ENCODE measurements around the gene CLIP3.

Gene CLIP3

GRCh38 chr19:36008336-36008978, 24.2 kb downstream of the CLIP3 start, which contains the start of gene SYNE4:
Gene SYNE4, minus strand, starts transcription at chr19:36008813. Its CDS starts 132 bp downstream, at chr19:36008681.
- Histone ChIP-seq H3K27me3 (replicated peaks in 2 of 5; ENCODE audit: control insufficient read depth in 4 of 5, insufficient read depth in 5 of 5, low read length in 4 of 5) (peaks cover 0 to 3% (median 0%) of the 10 kb centered on the region in 5 experiments), H3K4me3 (ENCODE audit: control insufficient read depth in 1 of 7, extremely low read depth in 1 of 7, insufficient read depth in 4 of 7, low read depth in 2 of 7, low read length in 6 of 7) (peak within 1 kb of the TSS; percentile 7 to 67 (median 40)), H3K36me3 (ENCODE audit: control insufficient read depth in 4 of 4, insufficient read depth in 4 of 4, low read length in 3 of 4) (peaks cover under 1 to 3% (median 2%) of the 10 kb centered on the region in 4 experiments), H3K27ac (ENCODE audit: insufficient read depth in 1 of 2, low read depth in 1 of 2, low read length in 2 of 2, poor library complexity in 1 of 2, severe bottlenecking in 2 of 2) (no peak within 1 kb of the TSS), H3K4me1 (ENCODE audit: control extremely low read depth in 1 of 4, control insufficient read depth in 4 of 4, insufficient read depth in 4 of 4, low read length in 3 of 4) (peaks cover 0 to 19% (median 7%) of the 10 kb centered on the region in 4 experiments), H3K9me3 (ENCODE audit: control extremely low read depth in 1 of 5, control insufficient read depth in 4 of 5, insufficient read depth in 2 of 5, low read depth in 1 of 5, low read length in 4 of 5) (no peaks in the 10 kb centered on the region)
- POLR2A ChIA-PET = no interaction called here
- CTCF ChIA-PET = interaction anchor here (0.9 kb wide), 1 partner anchor 15 kb away, joined by 3 read pairs; no protein-coding TSS in a partner anchor
- WGBS (ENCODE audit: insufficient coverage) = 81% methylated on average over 19 of the region's 19 CpGs
- no peak for DNase-seq

GRCh38 chr19:36006955-36007354, 25.7 kb downstream of the CLIP3 start:
- ChIA-PET POLR2A (no interaction called here), CTCF (no interaction called here)
- Histone ChIP-seq H3K4me1 (ENCODE audit: control extremely low read depth in 1 of 4, control insufficient read depth in 4 of 4, insufficient read depth in 4 of 4, low read length in 3 of 4) (peaks cover 0 to 13% (median 4%) of the 10 kb centered on the region in 4 experiments), H3K27me3 (replicated peaks in 2 of 5; ENCODE audit: control insufficient read depth in 4 of 5, insufficient read depth in 5 of 5, low read length in 4 of 5) (peaks cover 0 to 3% (median 0%) of the 10 kb centered on the region in 5 experiments), H3K4me3 (ENCODE audit: control insufficient read depth in 1 of 7, extremely low read depth in 1 of 7, insufficient read depth in 4 of 7, low read depth in 2 of 7, low read length in 6 of 7) (no peak overlapping the region), H3K9me3 (ENCODE audit: control extremely low read depth in 1 of 5, control insufficient read depth in 4 of 5, insufficient read depth in 2 of 5, low read depth in 1 of 5, low read length in 4 of 5) (no peaks in the 10 kb centered on the region), H3K36me3 (ENCODE audit: control insufficient read depth in 4 of 4, insufficient read depth in 4 of 4, low read length in 3 of 4) (peaks cover 1 to 3% (median 2%) of the 10 kb centered on the region in 4 experiments), H3K27ac (ENCODE audit: insufficient read depth in 1 of 2, low read depth in 1 of 2, low read length in 2 of 2, poor library complexity in 1 of 2, severe bottlenecking in 2 of 2) (no peak overlapping the region)
- 100% methylated on average over 5 of the region's 5 CpGs for WGBS (ENCODE audit: insufficient coverage)
- no peak for DNase-seq

- CTCF ChIA-PET = no interaction called here
- 100% methylated on average over 3 of the region's 4 CpGs for WGBS (ENCODE audit: insufficient coverage)
Measured at GRCh38 chr19:36003284-36003683, 29.4 kb downstream of the CLIP3 start.

GRCh38 chr19:36001605-36002004, 31.1 kb downstream of the CLIP3 start:
- ChIA-PET CTCF (interaction anchor here (0.6 kb wide), 1 partner anchor 480 kb away, joined by 3 read pairs; no protein-coding TSS in a partner anchor), POLR2A (no interaction called here)
- H3K27me3 ChIP-seq (replicated peaks in 2 of 5; ENCODE audit: control insufficient read depth in 4 of 5, insufficient read depth in 5 of 5, low read length in 4 of 5) = no peaks in the 10 kb centered on the region
- H3K4me3 ChIP-seq (ENCODE audit: control insufficient read depth in 1 of 7, extremely low read depth in 1 of 7, insufficient read depth in 4 of 7, low read depth in 2 of 7, low read length in 6 of 7) = no peak overlapping the region
- 100% methylated on average over 2 of the region's 3 CpGs for WGBS (ENCODE audit: insufficient coverage)
- H3K4me1 ChIP-seq (ENCODE audit: control extremely low read depth in 1 of 4, control insufficient read depth in 4 of 4, insufficient read depth in 4 of 4, low read length in 3 of 4) = peaks cover 0 to 7% (median 2%) of the 10 kb centered on the region in 4 experiments
- DNase-seq = no peak
- no peak overlapping the region for H3K27ac ChIP-seq (ENCODE audit: insufficient read depth in 1 of 2, low read depth in 1 of 2, low read length in 2 of 2, poor library complexity in 1 of 2, severe bottlenecking in 2 of 2)
- H3K9me3 ChIP-seq (ENCODE audit: control extremely low read depth in 1 of 5, control insufficient read depth in 4 of 5, insufficient read depth in 2 of 5, low read depth in 1 of 5, low read length in 4 of 5) = no peaks in the 10 kb centered on the region
- peaks cover 8 to 28% (median 12%) of the 10 kb centered on the region in 4 experiments for H3K36me3 ChIP-seq (ENCODE audit: control insufficient read depth in 4 of 4, insufficient read depth in 4 of 4, low read length in 3 of 4)

More at GRCh38 chr19:36003284-36003683, 29.4 kb downstream of the CLIP3 start:
- H3K4me1 ChIP-seq (ENCODE audit: control extremely low read depth in 1 of 4, control insufficient read depth in 4 of 4, insufficient read depth in 4 of 4, low read length in 3 of 4) = no peaks in the 10 kb centered on the region
- no peak overlapping the region for H3K4me3 ChIP-seq (ENCODE audit: control insufficient read depth in 1 of 7, extremely low read depth in 1 of 7, insufficient read depth in 4 of 7, low read depth in 2 of 7, low read length in 6 of 7)
- peaks cover 8 to 19% (median 10%) of the 10 kb centered on the region in 4 experiments for H3K36me3 ChIP-seq (ENCODE audit: control insufficient read depth in 4 of 4, insufficient read depth in 4 of 4, low read length in 3 of 4)
- no peaks in the 10 kb centered on the region for H3K27me3 ChIP-seq (replicated peaks in 2 of 5; ENCODE audit: control insufficient read depth in 4 of 5, insufficient read depth in 5 of 5, low read length in 4 of 5)
- POLR2A ChIA-PET = no interaction called here
- no peak for DNase-seq
- H3K27ac ChIP-seq (ENCODE audit: insufficient read depth in 1 of 2, low read depth in 1 of 2, low read length in 2 of 2, poor library complexity in 1 of 2, severe bottlenecking in 2 of 2) = no peak overlapping the region
- no peaks in the 10 kb centered on the region for H3K9me3 ChIP-seq (ENCODE audit: control extremely low read depth in 1 of 5, control insufficient read depth in 4 of 5, insufficient read depth in 2 of 5, low read depth in 1 of 5, low read length in 4 of 5)

GRCh38 chr19:35996777-35997176, 35.9 kb downstream of the CLIP3 start:
- ChIA-PET POLR2A (no interaction called here), CTCF (interaction anchor here (0.7 to 3.0 kb wide), 6 partner anchors 10 to 197 kb away, joined by 3 to 11 read pairs (median 3); partner anchors contain the start of gene ALKBH6)
- peaks cover 6 to 28% (median 10%) of the 10 kb centered on the region in 4 experiments for H3K36me3 ChIP-seq (ENCODE audit: control insufficient read depth in 4 of 4, insufficient read depth in 4 of 4, low read length in 3 of 4)
- H3K4me1 ChIP-seq (ENCODE audit: control extremely low read depth in 1 of 4, control insufficient read depth in 4 of 4, insufficient read depth in 4 of 4, low read length in 3 of 4) = peaks cover 5 to 28% (median 25%) of the 10 kb centered on the region in 4 experiments
- H3K27me3 ChIP-seq (replicated peaks in 2 of 5; ENCODE audit: control insufficient read depth in 4 of 5, insufficient read depth in 5 of 5, low read length in 4 of 5) = no peaks in the 10 kb centered on the region
- no peak overlapping the region for H3K27ac ChIP-seq (ENCODE audit: insufficient read depth in 1 of 2, low read depth in 1 of 2, low read length in 2 of 2, poor library complexity in 1 of 2, severe bottlenecking in 2 of 2)
- no peaks in the 10 kb centered on the region for H3K9me3 ChIP-seq (ENCODE audit: control extremely low read depth in 1 of 5, control insufficient read depth in 4 of 5, insufficient read depth in 2 of 5, low read depth in 1 of 5, low read length in 4 of 5)
- WGBS (ENCODE audit: insufficient coverage) = 90% methylated on average over 6 of the region's 8 CpGs
- no peak overlapping the region for H3K4me3 ChIP-seq (ENCODE audit: control insufficient read depth in 1 of 7, extremely low read depth in 1 of 7, insufficient read depth in 4 of 7, low read depth in 2 of 7, low read length in 6 of 7)
- DNase-seq = no peak

GRCh38 chr19:35995048-35995993, 37.4 kb downstream of the CLIP3 start, which contains the start of gene SDHAF1:
Gene SDHAF1, plus strand, starts transcription at chr19:35995188. Its CDS starts 87 bp downstream, at chr19:35995275.
- ChIA-PET CTCF (interaction anchor here (0.7 to 3.0 kb wide), 6 partner anchors 15 to 176 kb away, joined by 3 to 11 read pairs (median 4); no protein-coding TSS in a partner anchor), POLR2A (interaction anchor here (0.8 kb wide), 1 partner anchor 19 kb away, joined by 3 read pairs; the partner anchor contains the start of gene ALKBH6)
- peak within 1 kb of the TSS; percentile 7 to 72 for H3K27ac ChIP-seq (ENCODE audit: insufficient read depth in 1 of 2, low read depth in 1 of 2, low read length in 2 of 2, poor library complexity in 1 of 2, severe bottlenecking in 2 of 2)
- H3K36me3 ChIP-seq (ENCODE audit: control insufficient read depth in 4 of 4, insufficient read depth in 4 of 4, low read length in 3 of 4) = peaks cover 0 to 18% (median 3%) of the 10 kb centered on the region in 4 experiments
- H3K9me3 ChIP-seq (ENCODE audit: control extremely low read depth in 1 of 5, control insufficient read depth in 4 of 5, insufficient read depth in 2 of 5, low read depth in 1 of 5, low read length in 4 of 5) = no peaks in the 10 kb centered on the region
- under 1% methylated on average over 92 of the region's 97 CpGs for WGBS (ENCODE audit: insufficient coverage)
- H3K4me3 ChIP-seq (ENCODE audit: control insufficient read depth in 1 of 7, extremely low read depth in 1 of 7, insufficient read depth in 4 of 7, low read depth in 2 of 7, low read length in 6 of 7) = peak within 1 kb of the TSS; percentile 54 to 92 (median 83)
- H3K4me1 ChIP-seq (ENCODE audit: control extremely low read depth in 1 of 4, control insufficient read depth in 4 of 4, insufficient read depth in 4 of 4, low read length in 3 of 4) = peaks cover 5 to 28% (median 25%) of the 10 kb centered on the region in 4 experiments
- no peaks in the 10 kb centered on the region for H3K27me3 ChIP-seq (replicated peaks in 2 of 5; ENCODE audit: control insufficient read depth in 4 of 5, insufficient read depth in 5 of 5, low read length in 4 of 5)
- DNase-seq = peak; percentile 88 to 92 (median 89)

Measured in common myeloid progenitor, CD34-positive (primary cell).